Measurements from ENCODE around the gene NIPAL3.
A peak's percentile ranks its signal among the peaks of the same experiment; 100 is the strongest.
"Not testable (repeated sequence)": the region's sequence is repeated elsewhere in the genome, so short reads cannot be mapped to it uniquely, and the experiment has no call there.

The NIPAL3 gene

GRCh38 chr1:24489674-24490073 is 74.1 kb downstream of the NIPAL3 start:
- DNase-seq (ENCODE audit: low read depth in 2 of 2) = no peak

GRCh38 chr1:24490101-24490781 is 74.6 kb downstream of the NIPAL3 start:
- DNase-seq (ENCODE audit: low read depth in 2 of 2) = no peak

- no peak for DNase-seq (ENCODE audit: low read depth in 2 of 2)
Observed at GRCh38 chr1:24491577-24492360, 76.2 kb downstream of the NIPAL3 start.

- DNase-seq (ENCODE audit: low read depth in 2 of 2) = not testable (repeated sequence)
Observed at GRCh38 chr1:24492935-24493334, 77.3 kb downstream of the NIPAL3 start.

- DNase-seq (ENCODE audit: low read depth in 2 of 2) = no peak
Observed at GRCh38 chr1:24493785-24494184, 78.2 kb downstream of the NIPAL3 start.

- no peak for DNase-seq (ENCODE audit: low read depth in 2 of 2)
Observed at GRCh38 chr1:24498589-24498988, 83.0 kb downstream of the NIPAL3 start.

GRCh38 chr1:24500448-24501048 is 84.9 kb downstream of the NIPAL3 start:
- DNase-seq (ENCODE audit: low read depth in 2 of 2) = no peak

GRCh38 chr1:24501371-24502064 is 85.9 kb downstream of the NIPAL3 start:
- DNase-seq (ENCODE audit: low read depth in 2 of 2) = no peak

GRCh38 chr1:24502065-24502708 is 86.6 kb downstream of the NIPAL3 start:
- DNase-seq (ENCODE audit: low read depth in 2 of 2) = peak; percentile 50 to 64

- DNase-seq (ENCODE audit: low read depth in 2 of 2) = peak; percentile 72 to 82
Observed at GRCh38 chr1:24502709-24503058, 87.1 kb downstream of the NIPAL3 start, which contains the start of gene RCAN3. Gene RCAN3, plus strand, starts transcription at chr1:24502836. Its CDS starts 11,537 bp downstream, at chr1:24514373.

GRCh38 chr1:24503059-24503751 is 87.6 kb downstream of the NIPAL3 start:
- DNase-seq (ENCODE audit: low read depth in 2 of 2) = no peak

GRCh38 chr1:24503870-24504523 is 88.4 kb downstream of the NIPAL3 start:
- DNase-seq (ENCODE audit: low read depth in 2 of 2) = no peak

GRCh38 chr1:24504560-24504959 is 89.0 kb downstream of the NIPAL3 start:
- DNase-seq (ENCODE audit: low read depth in 2 of 2) = no peak

GRCh38 chr1:24505816-24506215 is 90.2 kb downstream of the NIPAL3 start:
- DNase-seq (ENCODE audit: low read depth in 2 of 2) = no peak

- no peak for DNase-seq (ENCODE audit: low read depth in 2 of 2)
Observed at GRCh38 chr1:24506691-24507381, 91.2 kb downstream of the NIPAL3 start.

GRCh38 chr1:24507405-24507804 is 91.8 kb downstream of the NIPAL3 start:
- DNase-seq (ENCODE audit: low read depth in 2 of 2) = no peak

GRCh38 chr1:24508911-24509310 is 93.3 kb downstream of the NIPAL3 start:
- DNase-seq (ENCODE audit: low read depth in 2 of 2) = no peak

GRCh38 chr1:24513706-24514105 is 98.1 kb downstream of the NIPAL3 start:
- no peak for DNase-seq (ENCODE audit: low read depth in 2 of 2)

- DNase-seq (ENCODE audit: low read depth in 2 of 2) = no peak
Observed at GRCh38 chr1:24514946-24515345, 99.3 kb downstream of the NIPAL3 start.

GRCh38 chr1:24515671-24516209 is 100.1 kb downstream of the NIPAL3 start:
- DNase-seq (ENCODE audit: low read depth in 2 of 2) = not testable (repeated sequence)

All from stimulated activated CD8-positive, alpha-beta memory T cell treated with anti-CD3 and anti-CD28 coated beads, Interleukin-15, amount 100 ng/mL, for 4 hours (primary cell).